Thoracic aorta (tissue), 2 donors: ENCODE results near the gene DOC2A. TPM values are rescaled to one million over a fixed set of nuclear protein-coding genes. Genes with fewer than 3 reads are reported as not detected.

ENCODE experiments used
- ATAC-seq: fragments of 150-250 bp; one replicate; pipeline ENCODE4 v1.8.0; 2017; ENCODE audit warnings: low read depth; ENCODE audit not compliant: insufficient number of reproducible peaks, low FRiP score
- DNase-seq: peaks from one replicate; pipeline ENCODE4 v3.0.0-alpha.2; 2020; ENCODE audit warnings: low spot score
- H3K27ac ChIP-seq, 2 donors: fragments of 200-600 bp; sonication (generic); 1 replicate in 1 of 2; 2 replicates in 1 of 2; pipeline ENCODE4 v1.5.1; 2016; ENCODE audit warnings: mild to moderate bottlenecking in 2 of 2, moderate library complexity in 2 of 2
- H3K27me3 ChIP-seq: fragments of 200-600 bp; sonication (generic); replicated peaks from 2 replicates; pipeline ENCODE4 v1.6.0; 2016; ENCODE audit warnings: mild to moderate bottlenecking; ENCODE audit not compliant: insufficient read depth
- H3K36me3 ChIP-seq: fragments of 200-600 bp; sonication (generic); one replicate; pipeline ENCODE4 v1.5.1; 2016
- H3K4me1 ChIP-seq, 2 donors: fragments of 200-600 bp; sonication (generic); 1 replicate in 1 of 2; 2 replicates in 1 of 2; pipeline versions ENCODE4 v1.5.1 to v1.6.0; 2016; ENCODE audit warnings: low read depth in 2 of 2, mild to moderate bottlenecking in 1 of 2; ENCODE audit not compliant: control insufficient read depth in 1 of 2
- H3K4me3 ChIP-seq: fragments of 200-600 bp; sonication (generic); 2 replicates; pipeline ENCODE4 v1.5.1; 2016; ENCODE audit warnings: mild to moderate bottlenecking
- H3K9me3 ChIP-seq: fragments of 200-600 bp; sonication (generic); 2 replicates; pipeline ENCODE4 v1.5.1; 2016
- total RNA-seq, 2 donors: library from RNA; depleted of rRNA; stranded (reverse); fragments of >200 nt; gene quantifications; one replicate each; pipeline versions ENCODE4 v1.1.0 to v1.2.3, GENCODE V29; 2016
- TF ChIP-seq, protein P1 (sequence below): fragments of 200-600 bp; sonication (generic); IDR thresholded peaks from one replicate; pipeline ENCODE4 v1.5.1; 2019; ENCODE audit warnings: antibody characterized with exemption

DOC2A gene
- total RNA-seq, 2 donors from 2014 or later, result 0.56 TPM; not detected in 1

DNA sequence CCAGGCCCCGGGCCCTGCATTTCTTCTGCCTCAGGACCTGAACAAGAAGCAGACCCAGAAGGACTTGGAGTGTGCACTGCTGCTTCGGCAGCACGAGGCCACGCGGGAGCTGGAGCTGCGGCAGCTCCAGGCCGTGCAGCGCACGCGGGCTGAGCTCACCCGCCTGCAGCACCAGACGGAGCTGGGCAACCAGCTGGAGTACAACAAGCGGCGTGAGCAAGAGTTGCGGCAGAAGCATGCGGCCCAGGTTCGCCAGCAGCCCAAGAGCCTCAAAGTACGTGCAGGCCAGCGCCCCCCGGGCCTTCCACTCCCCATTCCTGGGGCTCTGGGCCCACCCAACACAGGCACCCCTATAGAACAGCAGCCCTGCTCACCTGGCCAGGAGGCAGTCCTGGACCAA is 24.6 kb downstream of the DOC2A start:
- ATAC-seq (no peak), DNase-seq (no peak)
- no peak overlapping the region for H3K27ac ChIP-seq
- peaks cover 83% of the 10 kb centered on the region for H3K36me3 ChIP-seq
- TF ChIP-seq, protein P1, sequence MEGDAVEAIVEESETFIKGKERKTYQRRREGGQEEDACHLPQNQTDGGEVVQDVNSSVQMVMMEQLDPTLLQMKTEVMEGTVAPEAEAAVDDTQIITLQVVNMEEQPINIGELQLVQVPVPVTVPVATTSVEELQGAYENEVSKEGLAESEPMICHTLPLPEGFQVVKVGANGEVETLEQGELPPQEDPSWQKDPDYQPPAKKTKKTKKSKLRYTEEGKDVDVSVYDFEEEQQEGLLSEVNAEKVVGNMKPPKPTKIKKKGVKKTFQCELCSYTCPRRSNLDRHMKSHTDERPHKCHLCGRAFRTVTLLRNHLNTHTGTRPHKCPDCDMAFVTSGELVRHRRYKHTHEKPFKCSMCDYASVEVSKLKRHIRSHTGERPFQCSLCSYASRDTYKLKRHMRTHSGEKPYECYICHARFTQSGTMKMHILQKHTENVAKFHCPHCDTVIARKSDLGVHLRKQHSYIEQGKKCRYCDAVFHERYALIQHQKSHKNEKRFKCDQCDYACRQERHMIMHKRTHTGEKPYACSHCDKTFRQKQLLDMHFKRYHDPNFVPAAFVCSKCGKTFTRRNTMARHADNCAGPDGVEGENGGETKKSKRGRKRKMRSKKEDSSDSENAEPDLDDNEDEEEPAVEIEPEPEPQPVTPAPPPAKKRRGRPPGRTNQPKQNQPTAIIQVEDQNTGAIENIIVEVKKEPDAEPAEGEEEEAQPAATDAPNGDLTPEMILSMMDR, result no peak
- H3K27me3 ChIP-seq, result no peaks in the 10 kb centered on the region
- no peaks in the 10 kb centered on the region for H3K4me1 ChIP-seq
- H3K4me3 ChIP-seq, result no peak overlapping the region
- H3K9me3 ChIP-seq, result no peaks in the 10 kb centered on the region

DNA sequence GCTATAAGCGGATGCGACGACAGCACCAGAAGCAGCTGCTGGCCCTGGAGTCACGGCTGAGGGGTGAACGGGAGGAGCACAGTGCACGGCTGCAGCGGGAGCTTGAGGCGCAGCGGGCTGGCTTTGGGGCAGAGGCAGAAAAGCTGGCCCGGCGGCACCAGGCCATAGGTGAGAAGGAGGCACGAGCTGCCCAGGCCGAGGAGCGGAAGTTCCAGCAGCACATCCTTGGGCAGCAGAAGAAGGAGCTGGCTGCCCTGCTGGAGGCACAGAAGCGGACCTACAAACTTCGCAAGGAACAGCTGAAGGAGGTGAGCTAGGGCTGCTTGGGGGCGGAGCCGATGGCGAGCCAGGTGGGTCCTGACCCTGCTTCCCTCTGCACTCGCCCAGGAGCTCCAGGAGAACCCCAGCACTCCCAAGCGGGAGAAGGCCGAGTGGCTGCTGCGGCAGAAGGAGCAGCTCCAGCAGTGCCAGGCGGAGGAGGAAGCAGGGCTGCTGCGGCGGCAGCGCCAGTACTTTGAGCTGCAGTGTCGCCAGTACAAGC is 25.5 kb downstream of the DOC2A start:
- Histone ChIP-seq H3K4me3 (no peak overlapping the region), H3K36me3 (peaks cover 88% of the 10 kb centered on the region), H3K27me3 (no peaks in the 10 kb centered on the region), H3K9me3 (no peaks in the 10 kb centered on the region), H3K27ac (no peak overlapping the region), H3K4me1 (no peaks in the 10 kb centered on the region)
- ATAC-seq, result no peak
- TF ChIP-seq, protein P1, result no peak
- DNase-seq, result no peak

DNA sequence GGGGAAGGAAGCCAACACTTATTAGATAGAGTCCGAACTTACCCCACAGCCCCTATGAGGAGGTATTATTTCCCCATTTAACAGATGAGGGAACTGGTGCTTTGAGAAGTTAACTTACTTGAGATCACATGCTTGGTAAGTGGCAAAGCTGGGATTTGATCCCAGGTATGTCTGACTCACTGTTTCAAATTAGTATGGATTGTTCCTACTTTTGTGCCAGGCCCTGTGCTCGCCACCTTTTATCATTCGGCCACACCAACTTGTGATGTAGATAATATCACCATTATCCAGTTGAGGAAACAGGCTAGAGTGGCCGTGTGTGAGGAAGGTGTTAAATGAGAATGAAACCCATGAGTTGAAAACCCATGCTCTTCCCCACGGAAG is 26.1 kb downstream of the DOC2A start:
- DNase-seq, result no peak
- TF ChIP-seq, protein P1, result no peak
- H3K4me1 ChIP-seq, result no peaks in the 10 kb centered on the region
- H3K36me3 ChIP-seq, result peaks cover 94% of the 10 kb centered on the region
- H3K27me3 ChIP-seq, result no peaks in the 10 kb centered on the region
- H3K4me3 ChIP-seq, result no peak overlapping the region
- H3K27ac ChIP-seq, result no peak overlapping the region
- no peaks in the 10 kb centered on the region for H3K9me3 ChIP-seq
- no peak for ATAC-seq

DNA sequence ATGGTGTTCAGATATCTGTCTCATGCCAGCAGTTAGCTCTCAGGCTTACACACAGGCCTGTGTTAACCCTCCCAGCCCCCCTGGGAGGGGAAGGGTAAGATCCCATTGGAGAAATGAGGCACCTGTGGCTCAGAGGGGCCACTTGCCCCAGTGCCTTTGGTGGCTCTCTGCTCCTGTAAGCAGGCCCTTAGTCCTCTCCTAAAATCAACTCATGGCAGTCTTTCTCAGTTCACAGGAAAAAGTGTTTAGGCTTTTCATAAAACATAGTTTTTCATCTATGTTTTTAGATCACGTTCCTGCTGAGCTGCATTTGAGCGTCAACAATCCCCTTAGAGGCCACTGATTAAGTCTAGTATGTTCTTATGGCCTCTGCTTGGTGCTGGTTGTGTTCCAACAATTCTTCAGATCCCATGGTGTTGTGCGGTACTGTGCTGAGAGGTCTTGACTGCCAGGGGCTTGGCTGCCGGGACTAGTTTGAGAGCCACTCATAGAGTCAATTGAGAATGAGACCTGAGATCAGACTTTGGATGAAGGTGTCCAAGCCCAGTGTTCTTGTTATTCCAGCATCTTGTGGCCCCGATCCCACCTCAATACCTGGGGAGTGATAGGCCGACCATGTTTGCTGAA is 26.6 kb downstream of the DOC2A start:
- TF ChIP-seq, protein P1, result no peak
- H3K36me3 ChIP-seq, result peaks cover 95% of the 10 kb centered on the region
- no peak for ATAC-seq
- no peaks in the 10 kb centered on the region for H3K4me1 ChIP-seq
- no peaks in the 10 kb centered on the region for H3K27me3 ChIP-seq
- no peak for DNase-seq
- no peaks in the 10 kb centered on the region for H3K9me3 ChIP-seq
- no peak overlapping the region for H3K4me3 ChIP-seq
- no peak overlapping the region for H3K27ac ChIP-seq

DNA sequence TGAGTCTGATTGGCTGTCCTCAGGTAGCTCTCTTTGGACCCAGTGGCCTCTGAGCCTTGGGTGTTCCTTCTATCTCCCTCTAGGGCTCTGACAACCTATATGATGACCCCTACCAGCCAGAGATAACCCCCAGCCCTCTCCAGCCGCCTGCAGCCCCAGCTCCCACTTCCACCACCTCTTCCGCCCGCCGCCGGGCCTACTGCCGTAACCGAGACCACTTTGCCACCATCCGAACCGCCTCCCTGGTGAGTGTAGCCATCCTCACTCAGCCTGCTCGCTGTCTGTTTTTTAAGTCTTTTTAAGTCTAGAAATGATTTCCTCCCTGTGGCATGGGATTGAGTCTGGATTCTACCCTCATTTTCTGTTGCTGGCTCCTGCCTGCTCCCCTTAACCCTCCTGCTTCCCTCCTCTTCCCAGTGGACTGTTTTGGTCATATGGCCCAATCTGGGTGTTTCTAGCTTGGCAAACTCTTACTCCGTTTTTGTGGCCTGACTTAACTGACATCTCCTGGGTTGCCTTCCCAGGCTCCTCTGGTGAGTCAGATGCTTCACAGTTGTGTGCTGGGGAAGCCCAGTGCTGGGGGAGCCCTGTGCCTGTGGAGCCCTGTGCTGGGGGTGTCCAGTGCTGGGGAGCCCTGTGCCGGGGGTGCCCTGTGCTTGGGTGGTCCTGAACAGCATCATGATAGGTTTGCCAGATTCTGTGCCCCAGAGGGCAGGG is 27.2 kb downstream of the DOC2A start:
- Histone ChIP-seq H3K4me3 (no peak overlapping the region), H3K9me3 (no peaks in the 10 kb centered on the region), H3K4me1 (no peaks in the 10 kb centered on the region), H3K36me3 (peaks cover 99% of the 10 kb centered on the region), H3K27me3 (no peaks in the 10 kb centered on the region), H3K27ac (no peak overlapping the region)
- TF ChIP-seq, protein P1, result no peak
- ATAC-seq (no peak), DNase-seq (no peak)
